Endodermal cell (in vitro differentiated cells): Measurements from ENCODE around the gene HES5. TPM values are rescaled to one million over a fixed set of nuclear protein-coding genes. Genes with fewer than 3 reads are reported as not detected.

ENCODE experiments used
- DNase-seq: peaks from one replicate; pipeline ENCODE4 v3.0.0-alpha.2; 2017
- H3K27ac ChIP-seq: 2 replicates; pipeline ENCODE4 v1.5.1; 2013; ENCODE audit warnings: mild to moderate bottlenecking, low read depth, low read length, moderate library complexity
- H3K27me3 ChIP-seq: 2 replicates; pipeline ENCODE4 v1.6.1; 2013; ENCODE audit warnings: mild to moderate bottlenecking, low read length, moderate library complexity; ENCODE audit not compliant: insufficient read depth, control insufficient read depth, poor library complexity, severe bottlenecking
- H3K36me3 ChIP-seq: 2 replicates; pipeline ENCODE4 v1.7.0; 2013; ENCODE audit warnings: mild to moderate bottlenecking, low read length, moderate library complexity; ENCODE audit not compliant: control insufficient read depth, insufficient read depth
- H3K4me1 ChIP-seq: one replicate; pipeline ENCODE4 v1.7.0; 2013; ENCODE audit warnings: low read length; ENCODE audit not compliant: control insufficient read depth, insufficient read depth
- H3K4me3 ChIP-seq: 2 replicates; pipeline ENCODE4 v1.5.1; 2013; ENCODE audit warnings: mild to moderate bottlenecking, low read length, moderate library complexity
- H3K9ac ChIP-seq: 2 replicates; pipeline ENCODE4 v1.6.1; 2013; ENCODE audit warnings: mild to moderate bottlenecking, low read length, moderate library complexity; ENCODE audit not compliant: poor library complexity, severe bottlenecking; ENCODE audit errors: extremely low read depth
- H3K9me3 ChIP-seq: 2 replicates; pipeline ENCODE4 v1.6.1; 2013; ENCODE audit warnings: mild to moderate bottlenecking, low read length, moderate library complexity; ENCODE audit not compliant: control insufficient read depth
- H3K27ac Mint-ChIP-seq: 2 replicates; pipeline ENCODE4 v1.8.0; 2020; ENCODE audit warnings: mixed read lengths
- H3K27me3 Mint-ChIP-seq: 2 replicates; pipeline ENCODE4 v1.8.0; 2021; ENCODE audit warnings: mild to moderate bottlenecking, mixed read lengths; ENCODE audit not compliant: insufficient read depth
- H3K36me3 Mint-ChIP-seq: 2 replicates; pipeline ENCODE4 v1.8.0; 2020; ENCODE audit warnings: low read depth, mixed read lengths
- H3K4me1 Mint-ChIP-seq: 2 replicates; pipeline ENCODE4 v1.8.0; 2020; ENCODE audit warnings: mixed read lengths
- H3K4me3 Mint-ChIP-seq: 2 replicates; pipeline ENCODE4 v1.8.0; 2020; ENCODE audit warnings: mild to moderate bottlenecking, moderate library complexity, mixed read lengths
- H3K9me3 Mint-ChIP-seq: 2 replicates; pipeline ENCODE4 v1.8.0; 2020; ENCODE audit warnings: mild to moderate bottlenecking, mixed read lengths
- WGBS, 2 experiments: methylation state at CpG; one replicate each; pipeline versions ENCODE4 v1.1.5 to v1.1.7; 2013; ENCODE audit warnings: missing lambda C conversion rate in 2 of 2, mixed read lengths in 1 of 2; ENCODE audit not compliant: insufficient coverage in 1 of 2, insufficient read length in 1 of 2; 5-methylcytosine and 5-hydroxymethylcytosine counted together
- total RNA-seq, 2 donors: library from RNA; stranded (reverse); fragmentation: NEBNext Ultra II Directional in 1 of 2; extraction: Animal tissue kit (Norgen Biotek cat#: 25700) in 1 of 2; gene quantifications; 2 replicates in 1 of 2; 3 replicates in 1 of 2; pipeline ENCODE4 v1.2.1, GENCODE V29; 2021
- TF ChIP-seq, protein P1 (sequence below): fragments of 200-600 bp; sonication (generic); conservative IDR thresholded peaks from 2 replicates; pipeline ENCODE4 v1.5.0; 2021; ENCODE audit warnings: antibody characterized with exemption, mild to moderate bottlenecking

The HES5 gene
- total RNA-seq, 2 donors from 2014 or later, result not detected

DNA sequence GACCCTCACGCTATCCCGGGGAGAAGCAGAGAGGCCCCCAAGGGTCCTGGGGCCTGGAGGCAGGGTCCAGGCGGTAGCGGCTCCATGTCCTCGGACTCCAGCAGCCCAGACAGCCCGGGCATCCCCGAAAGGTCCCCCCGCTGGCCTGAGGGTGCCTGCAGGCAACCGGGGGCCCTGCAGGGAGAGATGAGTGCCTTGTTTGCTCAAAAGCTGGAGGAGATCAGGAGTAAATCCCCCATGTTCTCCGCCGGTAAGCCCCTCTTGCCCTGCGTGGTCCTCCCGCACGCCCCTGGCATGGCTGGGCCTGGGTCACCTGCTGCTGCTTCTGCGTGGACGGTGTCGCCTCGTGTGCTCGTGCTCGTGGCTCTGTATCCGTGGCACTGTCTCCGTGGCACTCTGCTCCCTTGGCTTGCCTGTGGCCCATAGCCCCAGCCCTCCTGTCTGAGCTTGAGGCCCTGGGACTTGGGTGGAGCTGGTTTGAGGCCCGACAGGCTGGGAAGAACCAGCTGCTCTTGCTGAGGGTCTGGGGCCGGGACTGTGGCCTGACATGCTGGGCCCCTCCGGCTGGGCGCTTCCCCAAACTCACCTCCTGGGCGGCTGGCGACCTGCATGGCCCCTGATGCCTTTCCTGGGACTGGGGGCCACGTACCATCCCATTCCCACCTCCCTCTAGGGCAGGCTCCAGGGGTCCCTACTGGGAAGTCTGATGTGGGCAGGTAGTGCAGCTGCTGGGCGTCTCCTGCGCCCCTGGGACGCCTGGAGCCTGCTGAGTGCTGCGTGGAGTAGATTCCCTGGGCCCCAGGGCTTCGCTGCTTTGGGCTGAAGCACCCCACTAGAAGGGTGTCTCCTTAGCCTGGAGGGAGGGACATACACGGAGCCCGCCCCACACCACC is 27.2 kb downstream of the HES5 start:
- Mint-ChIP-seq H3K27ac (no peak overlapping the region), H3K27me3 (no peaks in the 10 kb centered on the region), H3K4me1 (no peaks in the 10 kb centered on the region), H3K9me3 (no peaks in the 10 kb centered on the region), H3K4me3 (no peak overlapping the region), H3K36me3 (no peaks in the 10 kb centered on the region)
- Histone ChIP-seq H3K36me3 (no peaks in the 10 kb centered on the region), H3K9ac (no peak overlapping the region), H3K27me3 (no peaks in the 10 kb centered on the region), H3K27ac (no peak overlapping the region), H3K4me1 (no peaks in the 10 kb centered on the region), H3K9me3 (no peaks in the 10 kb centered on the region), H3K4me3 (no peak overlapping the region)
- no peak for DNase-seq
- 92 to 93% methylated on average over 19 to 36 of the region's 36 CpGs for WGBS, 2 experiments
- TF ChIP-seq, protein P1, sequence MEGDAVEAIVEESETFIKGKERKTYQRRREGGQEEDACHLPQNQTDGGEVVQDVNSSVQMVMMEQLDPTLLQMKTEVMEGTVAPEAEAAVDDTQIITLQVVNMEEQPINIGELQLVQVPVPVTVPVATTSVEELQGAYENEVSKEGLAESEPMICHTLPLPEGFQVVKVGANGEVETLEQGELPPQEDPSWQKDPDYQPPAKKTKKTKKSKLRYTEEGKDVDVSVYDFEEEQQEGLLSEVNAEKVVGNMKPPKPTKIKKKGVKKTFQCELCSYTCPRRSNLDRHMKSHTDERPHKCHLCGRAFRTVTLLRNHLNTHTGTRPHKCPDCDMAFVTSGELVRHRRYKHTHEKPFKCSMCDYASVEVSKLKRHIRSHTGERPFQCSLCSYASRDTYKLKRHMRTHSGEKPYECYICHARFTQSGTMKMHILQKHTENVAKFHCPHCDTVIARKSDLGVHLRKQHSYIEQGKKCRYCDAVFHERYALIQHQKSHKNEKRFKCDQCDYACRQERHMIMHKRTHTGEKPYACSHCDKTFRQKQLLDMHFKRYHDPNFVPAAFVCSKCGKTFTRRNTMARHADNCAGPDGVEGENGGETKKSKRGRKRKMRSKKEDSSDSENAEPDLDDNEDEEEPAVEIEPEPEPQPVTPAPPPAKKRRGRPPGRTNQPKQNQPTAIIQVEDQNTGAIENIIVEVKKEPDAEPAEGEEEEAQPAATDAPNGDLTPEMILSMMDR, result no peak

DNA sequence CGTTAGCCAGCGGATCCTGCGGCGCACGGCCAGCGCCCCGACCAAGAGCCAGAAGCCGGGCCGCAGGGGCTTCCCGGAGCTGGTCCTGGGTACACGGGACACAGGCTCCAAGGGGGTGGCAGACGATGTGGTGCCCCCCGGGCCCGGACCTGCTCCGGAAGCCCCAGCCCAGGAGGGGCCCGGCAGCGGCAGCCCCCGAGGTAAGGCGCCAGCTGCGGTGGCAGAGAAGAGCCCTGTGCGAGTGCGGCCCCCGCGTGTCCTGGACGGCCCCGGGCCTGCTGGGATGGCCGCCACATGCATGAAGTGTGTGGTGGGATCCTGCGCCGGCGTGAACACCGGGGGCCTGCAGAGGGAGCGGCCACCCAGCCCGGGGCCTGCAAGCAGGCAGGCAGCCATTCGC is 27.9 kb downstream of the HES5 start:
- no peaks in the 10 kb centered on the region for H3K27me3 ChIP-seq
- TF ChIP-seq, protein P1, result no peak
- Mint-ChIP-seq H3K9me3 (no peaks in the 10 kb centered on the region), H3K36me3 (no peaks in the 10 kb centered on the region), H3K4me1 (no peaks in the 10 kb centered on the region), H3K27ac (no peak overlapping the region), H3K4me3 (no peak overlapping the region), H3K27me3 (no peaks in the 10 kb centered on the region)
- H3K9ac ChIP-seq, result no peak overlapping the region
- no peaks in the 10 kb centered on the region for H3K36me3 ChIP-seq
- H3K27ac ChIP-seq, result no peak overlapping the region
- 94 to 96% methylated on average over 17 to 34 of the region's 34 CpGs for WGBS, 2 experiments
- DNase-seq, result no peak
- H3K4me3 ChIP-seq, result no peak overlapping the region
- H3K4me1 ChIP-seq, result no peaks in the 10 kb centered on the region
- H3K9me3 ChIP-seq, result no peaks in the 10 kb centered on the region

DNA sequence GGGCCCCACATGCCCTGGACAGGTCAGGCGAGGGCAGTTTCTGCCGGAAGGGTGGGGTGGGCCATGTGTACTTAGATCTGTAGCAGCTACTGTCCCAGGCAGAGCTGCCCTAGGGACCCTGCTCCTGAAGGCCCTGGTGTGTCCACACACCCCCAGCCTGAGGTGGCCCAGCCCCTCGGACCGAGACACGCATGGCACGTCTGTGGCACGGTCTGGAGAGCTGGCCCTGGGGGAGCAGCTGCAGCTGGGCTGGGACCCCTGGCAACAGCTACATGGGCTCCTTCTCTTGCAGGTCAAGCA is 28.3 kb downstream of the HES5 start:
- H3K36me3 Mint-ChIP-seq, result no peaks in the 10 kb centered on the region

More for the DNA sequence above, 28.3 kb downstream of the HES5 start:
- Mint-ChIP-seq H3K4me3 (no peak overlapping the region), H3K27me3 (no peaks in the 10 kb centered on the region), H3K27ac (no peak overlapping the region), H3K4me1 (no peaks in the 10 kb centered on the region), H3K9me3 (no peaks in the 10 kb centered on the region)
- no peaks in the 10 kb centered on the region for H3K9me3 ChIP-seq
- no peak overlapping the region for H3K27ac ChIP-seq
- no peak overlapping the region for H3K4me3 ChIP-seq
- H3K9ac ChIP-seq, result no peak overlapping the region
- H3K4me1 ChIP-seq, result no peaks in the 10 kb centered on the region
- WGBS, 2 experiments, result 83 to 92% methylated on average over 1 to 7 of the region's 7 CpGs
- TF ChIP-seq, protein P1, result no peak
- no peaks in the 10 kb centered on the region for H3K27me3 ChIP-seq
- no peak for DNase-seq
- no peaks in the 10 kb centered on the region for H3K36me3 ChIP-seq
